ENCODE data around the gene RPS6KA3.
A peak's percentile ranks its signal among the peaks of the same experiment; 100 is the strongest.
"Not testable (repeated sequence)": the region's sequence is repeated elsewhere in the genome, so short reads cannot be mapped to it uniquely, and the experiment has no call there.

The RPS6KA3 gene

GRCh38 chrX:20143111-20143510 is 123.6 kb downstream of the RPS6KA3 start:
- DNase-seq (ENCODE audit: low read depth in 2 of 2), result no peak

DNA sequence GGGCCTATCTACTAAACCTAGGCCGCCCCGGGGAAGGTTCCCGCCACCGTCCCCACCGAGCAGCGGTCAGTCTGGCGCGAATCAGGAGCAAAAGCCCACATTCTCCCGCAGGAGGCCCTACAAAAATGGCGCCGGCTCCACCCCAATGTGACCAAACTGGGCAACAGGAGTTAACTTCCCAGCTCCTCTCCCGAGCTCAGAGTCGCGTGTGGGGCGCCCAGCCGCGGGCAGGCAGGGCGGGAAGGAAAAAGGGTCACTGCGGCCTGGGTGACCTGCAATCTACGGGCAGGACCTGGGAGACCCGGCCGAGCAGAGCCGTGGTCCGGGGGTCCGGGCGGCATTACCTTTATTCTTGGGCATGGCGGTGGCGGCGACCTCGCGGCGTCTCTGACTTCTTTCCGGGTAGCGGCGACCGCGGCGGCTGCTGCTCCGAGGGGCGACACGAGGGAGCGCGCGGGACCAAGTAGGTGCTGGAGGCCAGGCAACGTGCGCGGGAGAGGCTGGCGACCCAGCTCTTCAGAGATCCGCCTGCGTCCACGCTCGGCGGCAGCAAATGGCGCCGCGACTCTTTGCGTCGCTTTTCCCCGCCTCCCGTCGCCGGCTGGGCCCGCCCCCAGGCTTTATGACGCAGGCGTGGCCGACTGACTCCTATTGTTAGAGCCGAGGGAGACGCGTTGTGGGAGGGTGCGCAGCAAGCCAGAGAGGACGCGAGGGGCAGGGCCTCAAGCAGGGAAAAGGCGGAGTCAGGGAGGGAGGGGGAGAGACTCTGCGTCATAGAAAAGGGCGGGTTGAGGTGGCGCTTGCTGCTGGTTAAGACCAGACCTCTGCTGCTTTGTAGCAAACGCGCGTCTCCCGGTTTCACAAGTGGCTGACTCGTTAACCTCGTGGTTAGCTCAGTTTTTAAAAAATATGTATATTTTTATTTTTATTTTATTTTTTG is 125.2 kb downstream of the RPS6KA3 start, which contains the start of gene EIF1AX:
EIF1AX (minus strand) TSS at position 558 of the 940 bp plus-strand sequence; CDS start at position 360, 198 bp downstream.
- peak; percentile 87 to 97 for DNase-seq (ENCODE audit: low read depth in 2 of 2)

GRCh38 chrX:20140420-20140819 is 126.3 kb downstream of the RPS6KA3 start:
- no peak for DNase-seq (ENCODE audit: low read depth in 2 of 2)

DNA sequence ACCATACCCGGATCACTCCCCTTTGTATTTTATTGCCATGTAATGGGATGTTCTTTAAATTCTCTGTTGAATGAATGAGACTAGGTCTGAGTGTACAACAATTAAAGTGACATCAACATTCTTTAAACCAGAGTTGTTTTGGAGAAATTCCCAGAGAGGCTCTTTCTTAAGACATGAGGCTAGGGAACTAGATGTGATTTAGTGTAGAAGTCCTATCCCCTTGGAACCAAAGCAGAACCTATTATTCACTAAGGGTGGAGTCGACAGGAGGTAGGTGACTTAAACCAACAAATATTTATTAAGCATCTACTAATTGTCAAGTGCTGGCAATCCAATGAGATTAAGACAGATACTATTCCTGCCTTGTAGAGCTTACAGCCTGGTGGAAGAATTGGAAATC is 126.7 kb downstream of the RPS6KA3 start:
- no peak for DNase-seq (ENCODE audit: low read depth in 2 of 2)

- no peak for DNase-seq (ENCODE audit: low read depth in 2 of 2)
Measured at GRCh38 chrX:20135944-20136343, 130.8 kb downstream of the RPS6KA3 start.

DNA sequence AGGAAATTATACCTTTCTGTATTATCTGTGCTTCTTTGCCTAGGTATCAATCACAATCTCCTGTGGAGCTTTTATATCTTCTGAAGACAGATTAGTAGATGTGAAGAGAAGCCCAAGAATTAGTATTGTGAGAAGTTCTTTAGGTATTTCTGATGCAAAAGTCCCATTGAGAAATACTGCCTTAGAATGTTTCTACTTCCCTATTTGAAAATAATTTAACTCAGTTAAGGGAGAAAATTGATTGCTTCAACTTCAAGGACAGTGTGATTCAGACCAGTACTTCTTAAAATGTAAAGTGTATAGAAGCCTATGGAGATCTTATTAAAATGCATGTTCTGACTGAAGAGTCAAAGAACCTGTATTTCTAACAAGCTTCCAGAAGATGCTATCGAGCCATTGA is 134.0 kb downstream of the RPS6KA3 start:
- DNase-seq (ENCODE audit: low read depth in 2 of 2), result no peak

DNA sequence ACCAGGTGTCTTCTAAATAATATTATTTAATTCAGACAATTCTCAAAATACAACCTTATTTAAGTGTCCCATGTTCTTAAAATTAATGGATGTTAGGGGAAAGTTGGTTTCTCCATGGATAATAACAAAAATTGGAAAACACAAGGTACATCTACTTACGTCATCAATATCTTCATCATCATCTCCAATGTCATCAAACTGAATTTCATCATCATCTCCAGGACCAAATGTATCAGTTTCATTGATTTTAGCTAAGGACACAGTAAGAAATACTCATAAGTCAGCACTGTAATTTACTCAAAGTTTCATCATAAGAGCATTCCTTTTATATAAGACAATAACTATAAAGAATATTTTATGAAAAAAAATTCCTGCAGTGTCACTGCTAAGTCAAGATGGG is 136.4 kb downstream of the RPS6KA3 start:
- no peak for DNase-seq (ENCODE audit: low read depth in 2 of 2)

DNA sequence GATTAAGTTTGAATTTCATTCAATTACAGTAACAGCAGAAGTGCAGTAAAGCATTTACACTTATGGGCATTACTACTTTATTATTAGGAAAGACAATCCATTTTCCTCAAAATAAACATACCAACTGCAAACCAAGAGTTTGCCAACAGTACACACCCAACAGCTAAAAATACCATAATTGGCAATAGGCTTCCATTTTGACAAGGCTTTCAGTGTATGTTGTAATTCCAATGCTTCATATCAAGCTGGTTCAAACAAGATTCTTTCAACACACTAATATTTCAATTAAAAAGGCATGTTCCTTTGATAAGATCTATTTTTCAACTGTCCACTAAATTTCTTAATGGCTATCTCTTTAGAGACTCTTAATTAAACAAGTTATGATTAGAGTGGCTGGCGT is 137.2 kb downstream of the RPS6KA3 start:
- DNase-seq (ENCODE audit: low read depth in 2 of 2), result no peak

DNA sequence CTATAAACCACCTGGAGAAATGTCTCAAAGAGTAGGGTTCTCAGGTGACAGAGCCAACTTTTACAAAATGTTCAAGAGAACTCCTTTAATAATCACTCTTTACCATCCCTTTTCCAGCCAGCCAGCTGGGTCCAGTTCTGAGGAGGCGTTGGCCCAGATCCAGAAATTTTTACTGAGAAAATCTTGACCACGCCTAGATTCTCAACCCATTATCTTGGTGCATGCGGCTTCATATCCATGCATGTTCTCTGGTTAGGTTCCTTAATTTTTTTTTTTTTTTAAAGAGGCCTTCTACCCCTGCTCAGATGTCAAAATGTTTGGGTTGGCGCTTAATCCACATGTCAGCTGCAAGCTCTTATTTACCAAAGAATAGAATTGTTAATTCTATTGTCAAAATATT is 138.0 kb downstream of the RPS6KA3 start:
- no peak for DNase-seq (ENCODE audit: low read depth in 2 of 2)

DNA sequence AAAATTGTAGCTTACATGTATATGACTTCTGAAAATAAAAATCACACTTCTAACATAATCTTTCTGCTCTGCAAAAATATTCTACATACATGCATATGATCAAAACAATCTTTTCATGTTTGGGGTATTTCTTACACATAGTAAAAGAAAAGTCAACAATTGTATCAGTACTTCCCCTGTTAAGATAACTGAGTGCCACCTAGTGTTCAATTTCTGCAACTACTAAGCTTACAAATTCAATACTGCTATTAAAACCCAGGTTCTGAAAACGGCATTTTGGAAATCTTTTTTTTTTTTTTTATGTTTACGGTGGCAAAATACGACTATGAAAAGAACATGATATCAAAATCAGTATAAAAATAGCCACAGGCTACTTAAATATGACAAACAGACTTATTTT is 139.3 kb downstream of the RPS6KA3 start:
- not testable (repeated sequence) for DNase-seq (ENCODE audit: low read depth in 2 of 2)

DNA sequence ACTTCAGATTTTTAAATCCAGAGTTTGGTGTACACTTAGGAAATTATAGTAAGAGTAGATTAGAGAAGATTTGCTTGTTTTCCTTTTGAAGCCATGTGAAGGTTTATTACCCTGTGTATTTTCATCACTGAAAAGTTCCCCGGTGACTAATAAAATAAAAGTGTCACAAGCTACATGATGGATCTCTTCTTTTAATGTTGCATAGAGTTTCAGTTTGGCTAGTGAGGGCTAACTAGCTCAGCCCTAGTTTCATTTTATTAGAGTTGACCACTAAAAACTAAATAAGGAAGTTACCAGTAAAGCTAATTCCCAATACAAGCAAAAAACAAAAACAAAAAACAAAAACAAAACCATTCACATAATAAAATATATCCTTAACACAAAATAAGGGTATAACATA is 139.9 kb downstream of the RPS6KA3 start:
- DNase-seq (ENCODE audit: low read depth in 2 of 2), result not testable (repeated sequence)

- DNase-seq (ENCODE audit: low read depth in 2 of 2), result no peak
Measured at GRCh38 chrX:20124964-20125363, 141.7 kb downstream of the RPS6KA3 start.

GRCh38 chrX:20118065-20118824 is 148.5 kb downstream of the RPS6KA3 start:
- no peak for DNase-seq (ENCODE audit: low read depth in 2 of 2)

GRCh38 chrX:20116577-20117240 is 150.0 kb downstream of the RPS6KA3 start, which contains the start of gene MAP7D2:
TSS of gene MAP7D2 (minus strand) at chrX:20116907. CDS start at chrX:20116879, 28 bp downstream.
- no peak for DNase-seq (ENCODE audit: low read depth in 2 of 2)

GRCh38 chrX:20116087-20116576 is 150.6 kb downstream of the RPS6KA3 start:
- DNase-seq (ENCODE audit: low read depth in 2 of 2), result no peak

- no peak for DNase-seq (ENCODE audit: low read depth in 2 of 2)
Measured at GRCh38 chrX:20112022-20112774, 154.5 kb downstream of the RPS6KA3 start.

DNA sequence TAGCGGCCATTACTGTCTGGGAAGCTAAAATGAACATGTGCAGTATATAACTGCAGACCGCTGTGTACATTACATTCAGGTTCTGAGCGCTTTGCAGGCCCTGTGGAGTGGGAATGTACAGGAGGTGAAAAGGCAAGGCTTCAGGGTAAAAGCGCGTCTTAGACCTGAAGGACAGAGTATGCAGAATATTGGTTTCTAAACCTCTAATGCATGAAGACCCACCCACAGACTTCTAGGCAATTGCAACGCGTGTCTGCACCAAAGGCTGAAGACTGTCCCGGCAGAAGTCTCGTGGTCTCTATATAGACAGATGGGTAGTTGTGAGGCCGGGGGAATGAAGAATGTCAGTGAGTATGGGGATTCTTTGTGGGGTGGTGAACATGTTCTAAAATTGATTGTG is 155.4 kb downstream of the RPS6KA3 start:
- DNase-seq (ENCODE audit: low read depth in 2 of 2), result no peak

DNA sequence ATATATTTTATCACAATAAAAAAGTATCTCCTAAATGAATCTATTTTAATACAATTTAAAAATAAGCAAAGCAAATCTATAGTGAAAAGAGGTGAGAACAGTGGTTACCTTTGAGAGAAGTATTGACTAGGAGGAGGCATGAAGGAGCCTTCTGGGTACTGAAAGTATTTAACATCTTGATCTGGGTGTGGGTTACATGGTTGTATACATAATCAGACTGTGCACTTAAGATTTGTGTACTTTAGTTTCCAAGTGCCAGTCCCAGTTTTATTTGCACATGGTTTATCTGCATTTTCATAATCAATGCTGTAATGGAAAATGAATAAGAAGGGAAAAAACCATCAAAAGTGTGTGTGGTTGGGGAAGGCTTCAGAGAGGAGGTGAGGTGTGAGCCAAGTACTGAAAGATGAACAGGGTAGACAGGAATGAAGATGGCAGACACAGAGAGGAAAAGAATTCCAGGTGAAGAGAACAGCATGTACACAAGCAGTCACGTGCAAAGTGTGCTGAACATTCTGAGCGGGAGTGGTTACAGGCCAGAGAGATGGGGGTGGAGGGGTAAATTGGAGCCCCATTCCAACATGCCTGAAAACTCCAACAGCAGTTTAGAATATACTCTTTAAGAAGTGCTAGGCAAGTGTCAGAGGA is 164.7 kb downstream of the RPS6KA3 start:
- DNase-seq (ENCODE audit: low read depth in 2 of 2), result no peak

Data from stimulated activated CD8-positive, alpha-beta memory T cell treated with anti-CD3 and anti-CD28 coated beads, Interleukin-2, amount 100 ng/mL, for 1 hour (primary cell).